ENCODE results near the gene NME7. TPM values are rescaled to one million over a fixed set of nuclear protein-coding genes. Genes with fewer than 3 reads are reported as not detected.

NME7 gene
- total RNA-seq, 1 donor from 2014 or later: 60.6 TPM

DNA sequence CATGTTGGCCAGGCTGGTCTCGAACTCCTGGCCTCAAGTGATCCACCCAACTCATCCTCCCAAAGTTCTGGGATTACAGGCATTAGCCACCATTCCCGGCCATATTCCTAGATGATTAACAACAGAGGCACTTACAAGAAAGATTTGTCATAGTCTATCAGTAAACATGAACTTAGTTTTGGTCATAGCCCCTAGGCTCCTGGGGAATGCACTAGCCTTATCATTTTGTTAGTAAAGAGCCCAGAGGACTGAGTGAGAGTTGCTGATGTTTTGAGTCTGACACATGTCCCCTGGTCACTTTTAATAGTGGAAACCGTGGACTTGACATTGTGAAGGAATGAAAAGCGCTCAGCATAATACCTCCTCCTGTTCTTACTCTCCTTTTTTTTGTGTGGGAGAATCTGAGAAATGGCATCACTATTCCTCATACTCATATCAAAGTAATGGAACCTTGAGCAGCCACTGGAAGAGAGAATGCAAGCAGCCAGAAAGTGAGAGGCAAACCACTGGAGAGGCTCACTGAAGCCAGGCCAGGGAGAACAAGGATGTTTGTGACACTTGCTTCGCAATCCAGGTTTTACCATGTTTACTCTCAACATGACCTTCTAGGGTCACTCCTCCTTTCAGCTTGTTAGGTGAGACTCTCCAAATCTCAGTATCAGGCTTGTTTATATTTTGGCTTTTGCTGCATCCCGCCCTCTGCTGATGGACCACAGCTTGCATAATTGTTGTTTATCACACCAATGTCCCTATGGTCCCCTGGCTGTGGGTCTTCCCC, 246.3 kb downstream of the NME7 start:
- Histone ChIP-seq H3K9ac (no peak overlapping the region), H3K27me3 (no peaks in the 10 kb centered on the region), H3K79me2 (ENCODE audit: low read depth) (peaks cover 3% of the 10 kb centered on the region), H4K20me1 (ENCODE audit: low read depth) (no peaks in the 10 kb centered on the region), H3K4me3 (no peak overlapping the region), H3F3A (ENCODE audit: low read depth) (no peaks in the 10 kb centered on the region), H3K36me3 (no peaks in the 10 kb centered on the region), H3K4me2 (no peak overlapping the region), H2AFZ (replicated peaks) (no peak overlapping the region), H3K27ac (no peak overlapping the region), H3K4me1 (no peaks in the 10 kb centered on the region), H3K9me3 (ENCODE audit: low read depth) (no peaks in the 10 kb centered on the region)
- Mint-ChIP-seq H3K9me3 (no peaks in the 10 kb centered on the region), H3K36me3 (peaks cover 33% of the 10 kb centered on the region), H3K27ac (peak overlapping the region; percentile 50), H3K27me3 (ENCODE audit: insufficient read depth, low read depth) (no peaks in the 10 kb centered on the region), H3K4me1 (peaks cover 3% of the 10 kb centered on the region), H3K4me3 (no peak overlapping the region)
- TF ChIP-seq EZH2phosphoT487 (IDR thresholded peaks at IDR 0.05): no peak
- TF ChIP-seq EZH2 (IDR thresholded peaks at IDR 0.05): no peak
- no peak for TF ChIP-seq CTCF (IDR thresholded peaks at IDR 0.05)
- no peak for DNase-seq (ENCODE audit: low spot score)

DNA sequence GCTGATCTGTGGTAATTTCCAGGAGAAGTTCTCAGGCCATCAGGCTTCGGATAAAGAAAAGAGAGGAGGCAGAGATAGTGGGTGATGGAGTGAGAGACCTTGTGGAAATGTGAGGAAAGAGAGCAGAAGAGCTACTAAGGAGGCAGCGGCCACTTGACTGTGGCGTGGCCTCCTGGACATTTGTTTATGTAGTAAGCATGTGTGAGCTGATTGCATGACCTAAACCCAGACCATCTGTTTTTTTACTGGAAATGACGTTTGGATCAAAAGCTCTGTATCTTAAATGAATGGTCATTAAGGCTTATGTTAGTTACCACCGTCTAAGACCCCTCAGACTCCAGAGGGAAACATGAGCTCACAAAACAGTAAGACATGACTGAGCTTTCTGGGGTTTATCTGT, 247.5 kb downstream of the NME7 start:
- no peaks in the 10 kb centered on the region for H3K27me3 ChIP-seq
- Mint-ChIP-seq H3K36me3 (peaks cover 33% of the 10 kb centered on the region), H3K4me3 (no peak overlapping the region), H3K9me3 (no peaks in the 10 kb centered on the region), H3K4me1 (peaks cover 11% of the 10 kb centered on the region), H3K27me3 (ENCODE audit: insufficient read depth, low read depth) (no peaks in the 10 kb centered on the region), H3K27ac (no peak overlapping the region)
- peaks cover 3% of the 10 kb centered on the region for H3K79me2 ChIP-seq (ENCODE audit: low read depth)
- no peaks in the 10 kb centered on the region for H3K36me3 ChIP-seq
- H3K4me1 ChIP-seq: no peaks in the 10 kb centered on the region
- no peak overlapping the region for H3K4me2 ChIP-seq
- no peaks in the 10 kb centered on the region for H3F3A ChIP-seq (ENCODE audit: low read depth)
- H2AFZ ChIP-seq (replicated peaks): no peak overlapping the region
- no peak for DNase-seq (ENCODE audit: low spot score)
- H3K9ac ChIP-seq: no peak overlapping the region
- H3K27ac ChIP-seq: no peak overlapping the region
- TF ChIP-seq EZH2 (IDR thresholded peaks at IDR 0.05) (no peak), EZH2phosphoT487 (IDR thresholded peaks at IDR 0.05) (no peak), CTCF (IDR thresholded peaks at IDR 0.05) (no peak)
- no peak overlapping the region for H3K4me3 ChIP-seq
- no peaks in the 10 kb centered on the region for H3K9me3 ChIP-seq (ENCODE audit: low read depth)
- H4K20me1 ChIP-seq (ENCODE audit: low read depth): no peaks in the 10 kb centered on the region

DNA sequence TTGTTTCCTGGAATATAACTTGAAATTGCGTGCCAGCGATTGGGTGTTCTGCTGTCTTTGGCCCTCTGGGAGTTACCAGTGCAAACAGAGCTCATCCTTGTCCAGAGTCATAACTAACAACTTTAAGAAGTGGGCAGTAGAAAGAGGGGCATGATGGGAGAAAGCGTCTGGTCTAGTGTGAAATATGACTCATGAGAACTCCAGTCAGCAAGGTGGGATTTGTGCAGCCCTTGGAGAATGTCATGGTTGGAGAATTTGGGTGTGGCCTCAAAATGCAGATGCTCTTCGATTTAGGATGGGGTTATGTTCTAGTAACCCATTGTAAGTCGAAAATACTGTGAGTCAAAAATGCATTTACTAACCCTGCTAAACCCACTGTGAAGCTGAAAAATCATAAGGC, 248.2 kb downstream of the NME7 start:
- H3K4me1 Mint-ChIP-seq: peaks cover 11% of the 10 kb centered on the region
- Histone ChIP-seq H4K20me1 (ENCODE audit: low read depth) (no peaks in the 10 kb centered on the region), H3K27ac (no peak overlapping the region), H3K9me3 (ENCODE audit: low read depth) (no peaks in the 10 kb centered on the region), H3K4me3 (no peak overlapping the region), H3K4me1 (no peaks in the 10 kb centered on the region), H3K36me3 (no peaks in the 10 kb centered on the region), H2AFZ (replicated peaks) (no peak overlapping the region), H3K9ac (no peak overlapping the region), H3F3A (ENCODE audit: low read depth) (no peaks in the 10 kb centered on the region), H3K79me2 (ENCODE audit: low read depth) (peaks cover 3% of the 10 kb centered on the region), H3K4me2 (no peak overlapping the region), H3K27me3 (no peaks in the 10 kb centered on the region)
- H3K36me3 Mint-ChIP-seq: peaks cover 32% of the 10 kb centered on the region
- H3K27me3 Mint-ChIP-seq (ENCODE audit: insufficient read depth, low read depth): no peaks in the 10 kb centered on the region
- H3K4me3 Mint-ChIP-seq: no peak overlapping the region
- no peak overlapping the region for H3K27ac Mint-ChIP-seq
- DNase-seq (ENCODE audit: low spot score): no peak
- TF ChIP-seq EZH2 (IDR thresholded peaks at IDR 0.05) (no peak), EZH2phosphoT487 (IDR thresholded peaks at IDR 0.05) (no peak), CTCF (IDR thresholded peaks at IDR 0.05) (no peak)
- H3K9me3 Mint-ChIP-seq: no peaks in the 10 kb centered on the region
